HG02798 (cell line): ENCODE data around the gene EXOC1.

Experiments
- ATAC-seq: cut with Tn5 transposase; IDR thresholded peaks from one replicate; pipeline ENCODE4 v1.9.1; 2021; ENCODE audit warnings: mild to moderate bottlenecking; ENCODE audit not compliant: unreplicated experiment, poor library complexity

EXOC1 gene

DNA sequence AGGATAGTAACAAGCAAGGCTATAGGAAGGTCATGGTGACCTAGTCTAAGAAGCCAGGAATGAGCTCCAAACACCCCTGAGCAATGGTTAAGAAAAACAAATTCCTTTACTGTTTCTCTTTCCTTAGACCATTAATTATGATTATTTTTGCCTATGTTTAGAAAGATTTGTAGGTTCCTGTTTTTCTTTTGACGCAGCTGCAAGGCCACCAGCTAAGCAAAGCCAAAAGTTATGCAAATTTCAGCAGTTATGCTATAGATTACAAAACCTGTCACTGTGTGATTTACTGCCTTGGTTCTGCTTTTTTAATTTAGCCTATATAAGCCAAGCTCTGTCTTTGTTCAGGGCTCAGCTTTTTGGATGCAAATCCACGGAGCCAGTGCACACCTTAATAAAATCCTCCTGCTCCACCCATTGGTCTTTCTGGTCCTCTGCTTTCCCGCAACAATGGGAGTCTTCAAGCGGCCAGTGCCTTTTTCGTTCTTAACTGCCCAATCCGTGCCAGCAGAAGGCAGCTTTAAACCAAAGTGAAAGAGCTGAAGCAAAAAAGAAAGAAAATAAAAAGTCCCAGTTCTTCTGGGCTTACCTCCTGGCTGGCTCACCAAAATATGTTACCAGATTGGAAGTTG is 93.9 kb downstream of the EXOC1 start:
- peak; percentile 27 for ATAC-seq

DNA sequence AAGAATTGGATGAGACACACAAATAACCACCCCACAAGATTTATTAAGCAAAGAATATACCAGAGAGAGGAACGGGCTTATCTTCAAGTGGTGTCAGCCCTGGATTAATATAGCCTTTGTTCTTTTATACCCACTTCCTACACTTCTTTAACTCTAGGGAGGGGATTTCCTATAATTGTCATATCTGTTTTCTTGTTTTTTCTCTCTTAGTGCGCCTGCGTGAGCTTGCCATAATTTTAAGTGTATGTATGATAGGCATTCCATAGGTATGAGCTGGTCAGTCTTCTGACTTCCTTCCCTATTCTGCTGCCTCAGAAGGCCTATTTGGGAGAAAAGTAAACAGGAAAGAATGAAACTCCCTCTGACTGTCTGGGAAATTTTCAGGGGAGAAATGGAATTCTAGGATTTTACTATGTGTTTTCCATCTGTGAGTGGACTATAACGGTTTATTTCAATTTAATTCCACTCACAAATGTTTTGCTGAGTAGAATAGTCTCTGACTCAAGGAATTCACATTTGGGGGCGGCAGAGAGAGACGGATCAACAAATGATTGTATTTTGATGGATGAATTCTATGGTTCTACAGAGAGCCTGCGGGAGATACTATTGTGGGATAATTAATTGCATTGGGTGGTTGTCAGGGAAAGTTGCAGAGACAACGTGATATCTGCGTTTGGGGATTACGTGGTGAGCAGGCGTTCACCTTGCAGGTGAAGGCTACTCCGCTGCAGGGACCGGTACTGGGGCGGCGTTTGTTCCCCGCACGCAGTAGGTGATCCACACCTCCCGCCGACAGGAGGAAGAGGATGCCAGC is 94.7 kb downstream of the EXOC1 start:
- ATAC-seq, result peak; percentile 12

DNA sequence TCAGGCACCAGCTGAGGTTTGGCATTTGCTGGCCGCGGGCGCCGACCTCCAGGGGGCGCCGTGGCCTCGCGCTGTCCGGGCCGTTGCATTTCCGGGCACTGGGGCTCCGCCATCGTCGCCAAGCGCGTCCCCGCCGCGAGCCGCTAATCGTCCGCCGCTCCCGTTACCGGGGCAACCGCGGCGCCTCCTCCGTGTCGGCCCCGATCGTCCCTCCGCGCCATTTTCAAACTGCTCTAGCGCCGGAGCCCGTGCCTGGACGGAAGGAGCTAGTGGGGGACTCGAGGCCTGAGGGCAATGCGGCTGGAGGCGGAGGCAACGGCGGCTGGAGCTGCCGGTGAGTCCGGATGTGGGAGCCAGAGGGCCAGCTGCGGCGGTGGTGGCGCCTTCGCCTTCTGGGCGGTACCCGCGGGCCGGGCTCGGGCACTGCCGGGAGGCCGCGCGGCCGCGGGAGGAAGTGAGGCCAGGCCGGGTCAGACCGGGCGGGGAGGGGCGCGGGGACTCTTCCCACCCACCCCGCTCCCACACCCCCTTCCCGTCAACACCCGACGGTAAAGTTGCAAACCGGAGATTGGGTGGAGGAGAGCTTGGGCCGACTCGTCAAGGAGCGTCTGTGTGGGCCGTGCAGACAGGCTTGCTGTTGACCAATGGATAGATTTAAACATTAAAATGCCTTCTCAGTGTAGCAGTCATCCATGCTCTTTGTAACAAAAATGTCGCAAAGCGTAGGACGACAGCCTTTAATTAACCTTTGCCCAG is 95.5 kb downstream of the EXOC1 start, which contains the start of gene CEP135:
Gene CEP135 (plus strand): TSS at position 220 of the 756 bp plus-strand sequence. CDS start 3,186 bp downstream, outside the sequence.
- peak; percentile 77 for ATAC-seq

DNA sequence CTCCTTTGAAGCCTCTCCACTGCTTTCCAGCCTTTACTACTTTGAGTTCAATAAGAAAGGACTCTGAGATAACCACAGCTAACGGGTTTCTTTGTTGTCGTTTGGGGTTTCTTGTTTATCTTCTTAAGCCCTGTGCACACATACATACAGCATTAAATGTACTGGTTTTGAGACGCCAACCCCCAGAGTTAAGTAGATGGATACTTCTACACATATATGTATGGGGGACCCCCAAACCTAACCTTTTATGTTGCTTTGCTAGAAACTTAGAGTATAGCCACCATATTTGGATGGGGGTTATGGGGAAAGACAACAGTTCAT is 96.0 kb downstream of the EXOC1 start:
- ATAC-seq, result no peak

DNA sequence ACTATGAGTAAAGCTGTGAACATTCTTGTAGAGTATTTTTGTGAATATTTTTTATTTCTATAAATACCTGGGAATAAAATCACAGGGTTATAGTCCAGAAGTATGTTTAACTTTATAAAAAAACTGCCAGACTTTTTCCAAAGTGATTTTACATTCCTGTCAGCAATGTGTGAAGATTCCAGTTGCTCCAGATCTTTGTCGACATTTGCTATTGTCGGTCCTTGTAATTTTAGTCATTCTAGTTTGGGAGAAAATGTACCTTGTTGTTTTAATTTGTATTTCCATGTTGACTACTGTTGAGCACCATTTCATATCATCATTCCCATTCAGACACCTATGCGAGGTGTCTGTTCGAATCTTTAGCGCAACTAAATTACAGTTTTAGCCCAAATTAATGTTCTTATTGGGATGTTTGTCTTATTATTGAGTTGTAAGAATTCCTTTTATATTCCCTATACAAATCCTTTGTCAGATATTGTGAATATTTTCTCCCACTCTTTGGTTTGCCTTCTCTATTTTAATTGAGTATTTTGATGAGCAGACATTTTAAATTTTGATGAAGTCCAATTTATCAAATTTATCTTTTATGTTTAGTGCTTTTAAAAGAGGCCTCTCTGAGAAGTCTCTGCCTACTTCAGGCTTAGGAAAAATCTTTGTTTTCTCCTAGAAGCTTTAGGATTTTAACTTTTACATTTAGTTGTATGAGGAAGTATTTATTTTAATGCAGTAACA is 97.9 kb downstream of the EXOC1 start:
- no peak for ATAC-seq
